Hepatocyte (in vitro differentiated cells): ENCODE measurements around the gene RPS21. TPM values are rescaled to one million over a fixed set of nuclear protein-coding genes. Genes with fewer than 3 reads are reported as not detected.

ENCODE experiments used
- DNase-seq: peaks from one replicate; pipeline ENCODE4 v3.0.0-alpha.2; 2016; ENCODE audit warnings: low spot score
- H2AFZ ChIP-seq: fragments of 200-600 bp; sonication (generic); 2 replicates; pipeline ENCODE4 v1.6.0; 2016; ENCODE audit warnings: antibody characterized with exemption, mild to moderate bottlenecking
- H3K27ac ChIP-seq: fragments of 200-600 bp; sonication (generic); 2 replicates; pipeline ENCODE4 v1.5.1; 2016; ENCODE audit warnings: mild to moderate bottlenecking
- H3K27me3 ChIP-seq: fragments of 200-600 bp; sonication (generic); 2 replicates; pipeline ENCODE4 v1.6.1; 2016
- H3K36me3 ChIP-seq: fragments of 200-600 bp; sonication (generic); replicated peaks from 2 replicates; pipeline ENCODE4 v1.5.1; 2016; ENCODE audit warnings: low read depth; ENCODE audit not compliant: insufficient read depth
- H3K4me1 ChIP-seq: fragments of 200-600 bp; sonication (generic); 2 replicates; pipeline ENCODE4 v1.5.1; 2016; ENCODE audit warnings: mild to moderate bottlenecking, moderate library complexity; ENCODE audit not compliant: insufficient read depth
- H3K4me2 ChIP-seq: fragments of 200-600 bp; sonication (generic); 2 replicates; pipeline ENCODE4 v1.6.0; 2016
- H3K4me3 ChIP-seq: fragments of 200-600 bp; sonication (generic); 2 replicates; pipeline ENCODE4 v1.5.1; 2016; ENCODE audit warnings: mild to moderate bottlenecking
- H3K79me2 ChIP-seq: fragments of 200-600 bp; sonication (generic); 2 replicates; pipeline ENCODE4 v1.6.0; 2017; ENCODE audit warnings: mild to moderate bottlenecking
- H3K9me2 ChIP-seq: fragments of 200-600 bp; sonication (generic); replicated peaks from 2 replicates; pipeline ENCODE4 v1.6.0; 2017; ENCODE audit warnings: mild to moderate bottlenecking; ENCODE audit not compliant: insufficient read depth
- H3K9me3 ChIP-seq: fragments of 200-600 bp; sonication (generic); 2 replicates; pipeline ENCODE4 v1.5.1; 2016; ENCODE audit warnings: low read depth, mild to moderate bottlenecking
- H4K20me1 ChIP-seq: fragments of 200-600 bp; sonication (generic); 2 replicates; pipeline ENCODE4 v1.6.0; 2016; ENCODE audit warnings: mild to moderate bottlenecking; ENCODE audit not compliant: insufficient read depth, poor library complexity, severe bottlenecking
- CTCF ChIP-seq: fragments of 200-600 bp; sonication (generic); IDR thresholded peaks from 2 replicates; pipeline ENCODE4 v1.5.1; 2016; ENCODE audit warnings: antibody characterized with exemption, mild to moderate bottlenecking; ENCODE audit not compliant: poor library complexity
- EZH2 ChIP-seq: fragments of 200-600 bp; sonication (generic); IDR thresholded peaks from 2 replicates; pipeline ENCODE4 v1.6.1; 2016; ENCODE audit warnings: antibody characterized with exemption, mild to moderate bottlenecking, borderline replicate concordance
- EZH2phosphoT487 ChIP-seq: fragments of 200-600 bp; sonication (generic); IDR thresholded peaks from one replicate; pipeline ENCODE4 v1.6.1; 2018; ENCODE audit warnings: antibody characterized with exemption, mild to moderate bottlenecking, low read depth, moderate library complexity; ENCODE audit not compliant: unreplicated experiment, severe bottlenecking
- WGBS: methylation state at CpG from one replicate; pipeline ENCODE4 v1.1.6; 2016; ENCODE audit warnings: low lambda C conversion rate; ENCODE audit errors: missing lambda C conversion rate; 5-methylcytosine and 5-hydroxymethylcytosine counted together
- polyA plus RNA-seq: library from polyadenylated mRNA; unstranded; fragments of >200 nt; fragmentation: Nextera tagmentation; extraction: Ambion mirVana; gene quantifications from 2 replicates; pipeline ENCODE4 v1.2.1, GENCODE V29; 2016
- total RNA-seq: library from RNA; depleted of rRNA; stranded (reverse); fragments of >200 nt; gene quantifications from 2 replicates; pipeline ENCODE4 v1.2.3, GENCODE V29; 2014

Gene RPS21
- total and polyA plus RNA-seq, 2 experiments from 2014 or later, result 460 to 1,754 TPM

GRCh38 chr20:62415354-62416111, 28.6 kb downstream of the RPS21 start:
- no peaks in the 10 kb centered on the region for H3K9me3 ChIP-seq
- no peak overlapping the region for H3K4me3 ChIP-seq
- H2AFZ ChIP-seq, result no peak overlapping the region
- no peak overlapping the region for H3K27ac ChIP-seq
- DNase-seq, result no peak
- no peaks in the 10 kb centered on the region for H3K36me3 ChIP-seq
- no peak overlapping the region for H3K4me2 ChIP-seq
- H3K4me1 ChIP-seq, result peaks cover 19% of the 10 kb centered on the region
- no peak for TF ChIP-seq EZH2
- TF ChIP-seq EZH2phosphoT487, result no peak
- no peak for TF ChIP-seq CTCF
- no peaks in the 10 kb centered on the region for H4K20me1 ChIP-seq
- 93% methylated on average over 23 of the region's 24 CpGs for WGBS
- no peaks in the 10 kb centered on the region for H3K9me2 ChIP-seq
- no peaks in the 10 kb centered on the region for H3K27me3 ChIP-seq
- no peaks in the 10 kb centered on the region for H3K79me2 ChIP-seq

- TF ChIP-seq EZH2phosphoT487 (no peak), EZH2 (no peak), CTCF (no peak)
- no peak overlapping the region for H3K27ac ChIP-seq
- 93% methylated on average over 27 of the region's 43 CpGs for WGBS
- H4K20me1 ChIP-seq, result no peaks in the 10 kb centered on the region
- no peaks in the 10 kb centered on the region for H3K79me2 ChIP-seq
- H3K9me2 ChIP-seq, result no peaks in the 10 kb centered on the region
- no peak for DNase-seq
- no peaks in the 10 kb centered on the region for H3K36me3 ChIP-seq
- H3K9me3 ChIP-seq, result no peaks in the 10 kb centered on the region
- no peak overlapping the region for H2AFZ ChIP-seq
- H3K27me3 ChIP-seq, result no peaks in the 10 kb centered on the region
- no peak overlapping the region for H3K4me2 ChIP-seq
- H3K4me3 ChIP-seq, result no peak overlapping the region
- peaks cover 19% of the 10 kb centered on the region for H3K4me1 ChIP-seq
Measured at GRCh38 chr20:62416651-62417637, 30.0 kb downstream of the RPS21 start.

GRCh38 chr20:62417981-62418708, 31.2 kb downstream of the RPS21 start:
- 93% methylated on average over 23 of the region's 25 CpGs for WGBS
- H3K9me2 ChIP-seq, result no peaks in the 10 kb centered on the region
- H2AFZ ChIP-seq, result no peak overlapping the region
- no peaks in the 10 kb centered on the region for H4K20me1 ChIP-seq
- no peak overlapping the region for H3K27ac ChIP-seq
- H3K36me3 ChIP-seq, result no peaks in the 10 kb centered on the region
- TF ChIP-seq EZH2phosphoT487 (no peak), CTCF (no peak), EZH2 (no peak)
- DNase-seq, result no peak
- H3K9me3 ChIP-seq, result no peaks in the 10 kb centered on the region
- no peak overlapping the region for H3K4me2 ChIP-seq
- H3K27me3 ChIP-seq, result no peaks in the 10 kb centered on the region
- peaks cover 13% of the 10 kb centered on the region for H3K4me1 ChIP-seq
- H3K79me2 ChIP-seq, result no peaks in the 10 kb centered on the region
- no peak overlapping the region for H3K4me3 ChIP-seq
